Activated T-cell treated with anti-CD3 and anti-CD28 coated beads for 48 hours (primary cell): Measurements from ENCODE around the gene ERVV-1.
"Not testable (repeated sequence)": the region's sequence is repeated elsewhere in the genome, so short reads cannot be mapped to it uniquely, and the experiment has no call there.

ENCODE experiments used
- DNase-seq: peaks from one replicate; pipeline ENCODE4 v3.0.0-alpha.2; 2020; ENCODE audit warnings: low read depth

Gene ERVV-1

DNA sequence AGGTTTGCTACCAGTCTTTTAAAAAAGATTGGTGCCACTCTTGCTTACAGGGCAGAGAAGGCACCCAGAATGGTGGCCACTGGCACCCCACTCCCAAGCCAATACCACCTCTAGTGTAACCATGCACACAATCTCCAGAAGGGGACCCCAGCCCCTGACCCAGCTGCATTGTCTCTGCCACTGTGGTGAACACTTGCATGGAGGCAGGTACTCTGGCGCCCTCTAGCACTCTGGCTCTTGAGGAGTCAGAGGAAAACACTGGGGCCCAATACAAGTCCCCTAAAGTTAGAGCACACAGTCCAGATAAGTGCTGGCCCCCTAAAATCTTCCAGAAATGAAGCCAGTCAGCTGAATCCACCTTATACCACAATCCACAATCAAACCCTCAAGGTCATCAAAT lies 6.0 kb downstream of the ERVV-1 start:
- DNase-seq, result no peak

DNA sequence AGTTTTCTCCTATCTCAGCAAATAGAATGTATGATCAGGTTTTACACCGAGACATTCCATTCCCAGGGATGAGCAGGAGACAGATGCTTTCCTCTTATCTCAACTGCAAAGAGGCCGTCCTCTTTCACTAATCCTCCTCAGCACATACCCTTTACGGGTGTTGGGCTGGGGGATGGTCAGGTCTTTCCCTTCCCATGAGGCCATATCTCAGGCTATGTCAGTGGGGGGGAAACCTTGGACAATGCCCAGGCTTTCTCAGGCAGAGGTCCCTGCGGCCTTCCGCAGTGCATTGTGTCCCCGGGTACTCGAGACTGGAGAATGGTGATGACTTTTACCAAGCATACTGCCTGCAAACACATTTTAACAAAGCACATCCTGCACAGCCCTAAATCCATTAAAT lies 14.6 kb downstream of the ERVV-1 start:
- DNase-seq, result not testable (repeated sequence)

DNA sequence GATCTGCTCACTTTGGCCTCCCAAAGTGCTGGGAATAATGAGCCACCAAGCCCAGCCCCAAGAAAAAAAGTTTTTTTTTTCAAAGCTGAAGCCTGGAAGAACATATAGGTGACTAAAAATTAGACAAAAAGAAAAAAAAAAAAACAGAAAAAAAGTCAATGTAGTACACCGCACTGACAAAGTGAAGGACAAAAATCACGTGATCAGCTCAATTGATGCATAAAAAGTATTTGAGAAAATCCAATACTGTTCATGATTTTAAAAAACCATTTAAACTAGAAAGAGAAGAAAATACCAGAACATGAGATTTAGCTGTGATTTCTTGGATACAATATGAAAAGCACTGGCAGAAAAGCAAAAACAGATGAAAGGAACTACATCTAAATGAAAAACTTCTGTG lies 20.3 kb downstream of the ERVV-1 start:
- no peak for DNase-seq

DNA sequence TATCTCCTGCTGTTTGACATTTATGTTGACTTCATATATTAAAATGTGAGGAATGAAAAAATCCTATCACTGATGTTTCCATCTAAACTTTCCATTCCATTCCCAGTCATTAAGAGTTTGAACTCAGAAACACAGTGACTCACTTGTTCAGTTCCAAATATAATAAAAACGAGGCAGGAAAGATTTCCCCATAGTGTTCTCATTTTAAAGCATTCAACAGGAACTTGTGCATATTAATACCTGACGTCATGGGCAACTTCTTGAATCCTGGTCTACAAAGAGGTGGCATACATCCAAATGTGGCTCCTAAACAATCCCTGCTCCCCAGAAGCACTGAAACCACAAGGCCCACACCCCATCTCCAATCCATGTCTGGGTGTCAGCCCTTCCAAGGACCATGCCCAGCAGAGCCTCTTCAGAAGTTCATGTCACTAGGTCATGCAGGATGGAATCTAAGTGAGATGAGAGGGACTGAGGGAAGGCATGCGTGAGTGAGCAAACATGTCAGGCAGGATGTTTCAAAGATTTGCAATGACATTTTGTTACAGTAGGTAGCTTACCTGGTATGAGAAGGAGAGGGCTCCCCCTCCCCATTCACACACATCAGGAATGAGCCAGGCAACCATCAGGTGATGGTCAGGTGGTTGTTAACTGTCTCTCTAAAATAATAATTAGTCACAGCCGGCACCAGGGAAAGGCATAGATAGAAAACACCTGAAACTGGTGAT lies 21.4 kb downstream of the ERVV-1 start:
- DNase-seq, result no peak

DNA sequence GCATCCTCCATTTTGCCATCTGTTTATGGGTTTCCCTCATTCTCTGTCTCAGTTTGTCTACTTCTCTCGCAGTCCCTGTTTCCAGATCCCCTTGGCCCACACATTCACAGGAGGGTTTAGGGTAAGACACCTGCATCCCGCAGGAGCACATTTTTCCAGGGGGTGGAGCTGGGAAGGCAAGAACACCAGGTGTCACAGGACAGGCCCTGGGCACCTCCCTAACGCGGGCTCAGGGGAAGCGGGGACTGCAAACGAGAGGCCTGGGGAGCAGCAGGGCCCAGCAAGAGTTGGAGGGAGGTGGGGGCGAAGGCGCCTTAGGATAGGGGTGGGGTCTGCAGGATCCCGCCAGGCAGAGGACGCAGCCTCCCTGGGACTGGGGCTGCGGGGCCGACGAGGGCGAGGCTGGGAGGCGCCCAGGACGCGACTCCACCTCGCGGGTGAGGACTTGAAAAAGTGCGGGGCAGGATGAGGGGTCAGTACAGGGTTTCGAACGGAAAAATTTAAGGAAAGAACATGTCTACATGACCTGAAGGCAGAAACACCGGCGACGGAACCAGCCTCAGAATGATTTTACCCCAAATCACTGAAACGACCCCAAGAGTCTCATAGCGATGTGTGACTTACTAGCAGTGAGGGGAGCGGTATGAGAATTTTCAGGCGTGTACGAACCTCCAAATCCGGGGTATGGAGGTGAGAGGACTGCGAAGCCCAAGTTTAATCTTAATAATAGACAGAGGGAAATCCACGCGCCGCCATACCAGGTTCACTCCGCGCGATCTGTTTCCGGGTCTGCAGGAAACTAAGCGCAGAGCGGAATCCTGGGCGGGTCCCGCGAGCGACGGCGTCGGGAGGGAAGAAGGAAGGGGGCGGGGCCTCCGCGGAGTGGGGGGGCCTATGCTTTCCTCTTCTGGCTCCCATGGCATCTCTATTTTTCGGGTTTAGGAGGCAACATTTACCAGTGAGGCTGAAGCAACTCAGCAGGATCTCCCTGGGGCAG lies 23.7 kb downstream of the ERVV-1 start:
- no peak for DNase-seq

DNA sequence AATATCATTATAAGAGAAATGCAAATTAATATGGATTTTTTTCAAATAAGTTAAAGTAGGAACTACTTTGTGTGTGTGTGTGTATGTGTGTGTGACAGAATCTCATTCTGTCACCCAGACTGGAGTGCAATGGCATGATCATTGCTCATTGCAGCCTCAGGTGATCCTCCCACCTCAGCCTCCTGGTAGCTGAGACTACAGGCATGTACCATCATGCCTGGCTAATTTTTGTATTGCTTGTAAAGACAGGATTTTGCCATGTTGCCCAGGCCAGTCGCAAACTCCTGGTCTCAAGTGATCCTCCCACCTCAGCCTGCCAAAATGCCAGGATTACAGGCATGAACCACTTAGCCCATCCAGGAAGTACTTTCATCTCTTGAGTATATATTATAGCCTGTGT lies 27.6 kb downstream of the ERVV-1 start:
- no peak for DNase-seq

DNA sequence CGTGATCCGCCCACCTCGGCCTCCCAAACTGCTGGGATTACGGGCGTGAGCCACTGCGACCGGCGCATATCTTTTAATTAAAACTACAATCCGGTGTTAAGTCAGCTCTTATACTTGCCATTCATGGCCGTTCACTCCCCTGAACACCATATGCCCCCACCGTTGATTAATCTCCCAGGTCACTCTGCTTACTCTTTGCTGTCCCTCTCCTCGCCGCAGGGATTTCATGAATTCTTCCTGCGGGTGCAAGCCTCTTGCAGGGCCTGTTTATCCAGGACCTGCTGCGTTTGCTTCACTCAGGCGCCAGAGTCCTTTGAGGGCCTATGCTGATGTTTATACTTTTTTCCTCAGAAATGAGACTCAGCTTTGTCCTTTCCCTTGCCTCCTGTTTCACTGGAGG lies 31.8 kb downstream of the ERVV-1 start:
- DNase-seq, result no peak

DNA sequence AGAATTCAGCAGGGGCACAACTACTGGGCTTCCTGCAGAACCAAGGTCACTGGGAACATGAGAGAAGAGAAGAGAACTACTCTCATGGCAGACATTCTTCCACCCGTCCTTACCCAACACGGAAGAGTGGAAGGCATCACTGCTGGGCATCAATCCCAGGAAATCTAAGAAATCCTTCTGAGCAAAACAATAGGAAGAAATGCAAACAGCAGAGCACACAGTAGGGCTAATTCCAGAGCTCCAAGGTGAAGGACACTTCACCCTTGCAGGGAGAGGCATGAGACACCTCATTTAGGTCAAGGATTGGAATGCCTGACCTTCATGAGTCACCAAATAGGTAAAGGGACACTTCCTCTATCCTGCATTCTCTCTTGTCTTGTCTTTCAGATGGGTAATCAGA lies 33.7 kb downstream of the ERVV-1 start:
- DNase-seq, result no peak

DNA sequence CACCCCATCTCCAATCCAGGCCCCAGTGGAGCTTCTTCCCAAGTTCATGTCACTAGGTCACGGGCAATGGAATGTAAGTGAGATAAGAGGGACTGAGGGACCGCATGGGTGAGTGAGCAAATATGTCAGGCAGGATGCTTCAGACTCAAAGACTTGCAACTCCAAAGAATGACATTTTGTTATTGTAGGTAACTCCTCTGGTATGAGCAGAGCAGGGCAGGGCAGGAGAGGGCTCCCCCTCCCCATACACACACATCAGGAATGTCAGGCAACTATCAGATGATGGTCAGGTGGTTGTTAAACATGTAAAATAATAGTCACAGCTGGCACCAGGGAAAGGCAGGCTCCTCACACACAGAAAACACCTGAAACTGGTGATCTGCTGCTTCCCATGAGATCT lies 41.4 kb downstream of the ERVV-1 start:
- DNase-seq, result no peak

DNA sequence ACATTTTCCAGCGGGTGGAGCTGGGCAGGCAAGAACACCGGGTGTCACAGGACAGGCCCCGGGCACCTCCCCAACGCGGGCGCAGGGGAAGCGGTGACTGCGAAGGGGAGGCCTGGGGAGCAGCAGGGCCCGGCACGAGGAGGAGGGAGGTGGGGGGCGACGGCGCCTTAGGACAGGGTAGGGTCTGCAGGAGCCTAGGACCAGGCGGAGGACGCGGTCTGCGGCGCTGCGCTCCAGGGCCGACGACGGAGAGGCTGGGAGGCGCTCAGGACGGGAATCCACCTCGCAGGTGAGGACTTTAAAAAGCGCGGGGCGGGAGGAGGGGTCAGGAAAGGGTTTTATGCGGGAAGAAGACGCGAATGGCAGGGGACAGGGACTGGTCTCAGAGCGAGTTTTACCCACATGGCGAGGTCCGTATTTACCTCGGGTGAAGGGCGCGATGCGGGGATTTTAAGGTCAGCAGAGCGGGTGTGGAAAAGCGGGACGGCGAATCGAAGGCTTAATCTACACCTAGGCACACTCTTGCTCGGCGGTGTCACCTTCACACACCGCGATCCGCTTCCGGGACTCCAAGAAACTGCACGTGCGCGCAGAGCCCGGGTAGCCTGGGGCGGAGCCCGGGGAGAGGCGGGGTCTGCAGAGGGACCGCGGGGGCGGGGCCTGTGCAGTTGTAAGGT lies 44.3 kb downstream of the ERVV-1 start:
- no peak for DNase-seq
